Ovary (tissue), 9 donors: ENCODE measurements around the gene IQGAP1. TPM values are rescaled to one million over a fixed set of nuclear protein-coding genes. Genes with fewer than 3 reads are reported as not detected.

Experiments used
- DNase-seq, 5 donors: peaks; one replicate each; pipeline ENCODE4 v3.0.0-alpha.2; 2019 to 2020
- H3K27ac ChIP-seq, 2 donors: fragments of 200-600 bp; one replicate each; pipeline versions ENCODE4 v1.5.1 to v1.8.0; 2019 to 2022
- H3K27me3 ChIP-seq: fragments of 200-600 bp; one replicate; pipeline ENCODE4 v1.8.0; 2022
- H3K36me3 ChIP-seq: fragments of 200-600 bp; sonication (generic); one replicate; pipeline ENCODE4 v1.5.1; 2019
- H3K4me1 ChIP-seq: one replicate; pipeline ENCODE4 v1.8.1; 2013; ENCODE audit warnings: mild to moderate bottlenecking, moderate library complexity; ENCODE audit not compliant: insufficient read depth
- H3K4me3 ChIP-seq: fragments of 200-600 bp; sonication (generic); one replicate; pipeline ENCODE4 v1.5.1; 2017
- H3K9me3 ChIP-seq, 2 donors: fragments of 200-600 bp in 1 of 2; sonication (generic) in 1 of 2; one replicate each; pipeline versions ENCODE4 v1.5.1 to v1.8.1; 2013 to 2019; ENCODE audit warnings: mild to moderate bottlenecking in 1 of 2, moderate library complexity in 1 of 2
- CTCF ChIP-seq, 3 donors: fragments of 450-650 bp in 2 of 3; fragments of 200-600 bp in 1 of 3; IDR thresholded peaks; one replicate each; pipeline versions ENCODE4 v1.5.1 to v1.8.0; 2016 to 2022; ENCODE audit warnings: antibody characterized with exemption in 3 of 3, mild to moderate bottlenecking in 1 of 3
- EP300 ChIP-seq: sonication (generic); formaldehyde crosslinking; IDR thresholded peaks from one replicate; pipeline ENCODE4 v1.6.1; 2017; ENCODE audit warnings: antibody characterized with exemption
- POLR2A ChIP-seq: fragments of 450-650 bp; IDR thresholded peaks from one replicate; pipeline ENCODE4 v1.6.1; 2017; ENCODE audit warnings: antibody characterized with exemption, mild to moderate bottlenecking, moderate library complexity
- WGBS, 3 donors: extraction: QIAGEN DNeasy Blood & Tissue Kit in 1 of 3; methylation state at CpG; one replicate each; pipeline versions ENCODE4 v1.1.5 to v1.1.7; 2013 to 2017; 5-methylcytosine and 5-hydroxymethylcytosine counted together
- intact Hi-C, 4 donors: fragments of 100-400 bp; cut with DNase I; formaldehyde crosslinking; loops; one replicate each; pipeline versions ENCODE4 v1.11.0 to v1.15.1; 2022 to 2023
- polyA plus RNA-seq, 2 donors: library from polyadenylated mRNA; stranded (reverse); fragments of 200-250 nt in 1 of 2; fragments of 350-450 nt in 1 of 2; fragmentation: Illumina TruSeq in 1 of 2; extraction: RNeasy Lipid Tissue Mini Kit (QIAGEN cat#74804) in 1 of 2; gene quantifications; one replicate each; pipeline ENCODE4 v1.2.3, GENCODE V29; 2013 to 2014
- total RNA-seq, 7 donors: library from RNA; depleted of rRNA in 2 of 7; stranded (reverse); fragments of >200 nt in 2 of 7; fragmentation: NEBNext Ultra II Directional in 3 of 7; extraction: Animal tissue kit (Norgen Biotek cat#: 25700) in 3 of 7; gene quantifications; one replicate each; pipeline versions ENCODE4 v1.1.0 to v1.2.4, GENCODE V29; 2016 to 2023
- donor health status: DM: no; HTN: no; CAD: no; lungs with moderate emphysema.
- donor health status: DM: no; HTN: no; CAD: no.
- donor health status: Bipolar disorder and iron deficiency.
- donor health status: DM: yes; HTN: yes; CAD: no.
- donor health status: DM: no; HTN: no; CAD: no.
- donor health status: DM: yes; HTN: yes; CAD: no.

Gene IQGAP1
- total and polyA plus RNA-seq, 9 donors = 68.1 to 173 (median 108) TPM

DNA sequence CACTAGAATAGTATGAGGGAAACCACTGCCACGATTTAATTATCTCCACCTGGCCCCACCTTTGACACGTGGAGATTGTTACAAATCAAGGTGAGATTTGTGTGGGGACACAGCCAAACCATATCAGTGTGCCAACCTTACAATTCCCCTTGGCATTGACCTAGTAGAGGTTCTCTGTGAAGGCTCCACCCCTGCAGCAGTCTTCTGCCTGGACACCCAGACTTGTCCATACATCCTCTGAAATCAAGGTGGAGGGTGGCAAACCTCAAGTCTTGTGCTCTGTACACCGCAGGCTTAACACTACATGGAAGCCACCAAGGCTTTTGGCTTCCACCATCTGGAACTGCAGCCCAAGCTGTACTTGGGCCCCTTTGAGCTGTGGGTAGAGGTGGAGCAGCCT lies 8.8 kb upstream of the IQGAP1 start:
- H3K27ac ChIP-seq = no peak overlapping the region
- WGBS, 3 donors = 83 to 88% (median 86%) methylated on average over 3 of the region's 3 CpGs
- no peaks in the 10 kb centered on the region for H3K27me3 ChIP-seq
- peaks cover 0 to 5% of the 10 kb centered on the region in 2 donors for H3K9me3 ChIP-seq
- H3K4me1 ChIP-seq = no peaks in the 10 kb centered on the region
- DNase-seq = no peak
- H3K36me3 ChIP-seq = no peaks in the 10 kb centered on the region
- H3K4me3 ChIP-seq = no peak overlapping the region
- TF ChIP-seq POLR2A (no peak), CTCF (IDR thresholded peaks at IDR 0.05) (no peak), EP300 (no peak)
- intact Hi-C loops = no loop called here

DNA sequence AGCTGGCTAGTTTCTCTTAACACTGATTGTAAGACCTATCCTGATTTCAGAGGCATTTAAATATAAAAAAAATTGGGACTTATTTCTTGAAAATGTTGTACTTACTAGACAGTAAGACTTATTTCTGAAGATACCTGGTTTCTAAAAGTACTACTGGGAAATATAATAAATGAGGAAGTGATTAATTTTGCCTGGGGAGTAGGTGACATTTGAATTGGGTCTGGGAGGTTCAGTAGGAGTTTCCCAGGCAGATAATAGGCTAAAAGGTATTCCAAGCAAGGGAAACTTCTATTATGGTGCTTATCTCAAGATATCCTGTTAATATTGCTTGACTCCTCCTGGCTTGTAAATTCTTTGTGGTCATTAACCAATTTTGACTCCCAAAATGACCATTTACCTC lies 6.5 kb upstream of the IQGAP1 start:
- no peak for DNase-seq
- H3K27me3 ChIP-seq = no peaks in the 10 kb centered on the region
- no peak overlapping the region for H3K27ac ChIP-seq
- no peaks in the 10 kb centered on the region for H3K4me1 ChIP-seq
- intact Hi-C loops = no loop called here
- H3K36me3 ChIP-seq = no peaks in the 10 kb centered on the region
- peaks cover 0 to 5% of the 10 kb centered on the region in 2 donors for H3K9me3 ChIP-seq
- no peak overlapping the region for H3K4me3 ChIP-seq
- no peak for TF ChIP-seq EP300
- TF ChIP-seq CTCF (IDR thresholded peaks at IDR 0.05) = no peak
- no peak for TF ChIP-seq POLR2A

DNA sequence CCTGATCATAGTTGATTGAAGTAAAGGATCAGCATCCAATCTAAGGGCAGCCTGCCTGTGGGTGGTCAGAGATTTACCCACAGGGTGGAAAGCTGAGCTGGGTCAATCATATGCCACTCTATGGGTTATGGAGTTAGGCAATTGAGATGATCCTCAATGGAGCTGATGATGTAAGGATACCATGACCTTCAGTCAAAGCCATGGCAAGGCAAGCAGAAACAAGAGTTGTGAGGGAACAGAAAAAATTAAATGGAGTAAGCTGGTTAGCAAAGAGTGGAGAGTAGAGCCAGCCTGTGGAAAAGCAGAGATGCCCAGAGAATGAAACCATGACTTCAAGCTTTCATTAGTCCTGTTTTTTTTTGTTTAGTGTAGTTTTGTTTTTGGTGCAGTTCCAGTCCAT lies 5.7 kb upstream of the IQGAP1 start:
- intact Hi-C loops = no loop called here
- no peak overlapping the region for H3K27ac ChIP-seq
- DNase-seq = no peak

DNA sequence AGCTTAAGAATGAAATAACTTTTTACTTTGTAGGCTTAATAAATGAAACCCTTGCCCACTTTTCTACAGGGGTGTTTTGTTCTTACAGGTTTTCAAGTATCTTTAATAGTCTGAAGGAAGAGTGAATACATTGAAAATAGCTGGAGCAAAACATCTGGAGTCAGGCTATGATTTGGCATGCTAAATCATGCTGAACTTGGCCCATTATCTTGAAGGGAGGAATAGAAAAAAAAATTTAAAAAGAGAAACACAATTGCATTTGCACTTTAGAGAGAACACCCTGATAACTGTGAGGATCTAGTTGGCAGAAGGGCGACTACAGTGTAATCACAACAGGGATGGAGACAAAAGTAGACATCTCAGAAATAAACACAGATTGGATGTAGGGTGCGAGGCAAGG lies 1.8 kb upstream of the IQGAP1 start:
- 20 to 25% (median 25%) methylated on average over 2 of the region's 2 CpGs for WGBS, 3 donors
- Histone ChIP-seq H3K4me3 (no peak overlapping the region), H3K9me3 (no peaks in the 10 kb centered on the region), H3K27me3 (no peaks in the 10 kb centered on the region), H3K4me1 (peaks cover 7% of the 10 kb centered on the region), H3K36me3 (no peaks in the 10 kb centered on the region), H3K27ac (no peak overlapping the region)
- no peak for DNase-seq
- TF ChIP-seq CTCF (IDR thresholded peaks at IDR 0.05) (no peak), EP300 (no peak), POLR2A (no peak)
- intact Hi-C loops = no loop called here

More for the DNA sequence above, 5.7 kb upstream of the IQGAP1 start:
- Histone ChIP-seq H3K4me1 (no peaks in the 10 kb centered on the region), H3K4me3 (no peak overlapping the region), H3K27me3 (no peaks in the 10 kb centered on the region), H3K36me3 (no peaks in the 10 kb centered on the region), H3K9me3 (peaks cover 0 to 5% of the 10 kb centered on the region in 2 donors)
- no peak for TF ChIP-seq CTCF (IDR thresholded peaks at IDR 0.05)
- TF ChIP-seq EP300 = no peak
- no peak for TF ChIP-seq POLR2A
